ENCODE results near the gene MOB1A.

DNA sequence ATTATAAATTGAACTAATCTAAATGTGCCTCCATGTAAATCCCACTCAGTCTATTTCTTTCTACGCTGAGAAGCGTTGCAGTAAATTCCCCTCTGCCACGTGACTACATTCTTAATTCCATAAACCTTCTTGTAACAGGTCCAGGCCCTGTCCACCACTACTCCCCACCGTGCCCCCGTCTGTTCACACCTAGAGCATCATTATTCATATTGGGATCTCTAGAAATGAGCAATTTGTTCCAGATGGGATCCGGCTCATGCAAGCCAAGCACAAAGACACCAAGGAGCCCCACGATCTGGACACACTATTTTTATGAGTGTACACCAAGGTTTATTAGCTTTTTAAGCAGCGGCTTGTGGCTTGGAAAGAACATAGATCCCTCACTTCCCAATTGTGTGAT is 69.1 kb downstream of the MOB1A start:
- TF ChIP-seq, protein P1, sequence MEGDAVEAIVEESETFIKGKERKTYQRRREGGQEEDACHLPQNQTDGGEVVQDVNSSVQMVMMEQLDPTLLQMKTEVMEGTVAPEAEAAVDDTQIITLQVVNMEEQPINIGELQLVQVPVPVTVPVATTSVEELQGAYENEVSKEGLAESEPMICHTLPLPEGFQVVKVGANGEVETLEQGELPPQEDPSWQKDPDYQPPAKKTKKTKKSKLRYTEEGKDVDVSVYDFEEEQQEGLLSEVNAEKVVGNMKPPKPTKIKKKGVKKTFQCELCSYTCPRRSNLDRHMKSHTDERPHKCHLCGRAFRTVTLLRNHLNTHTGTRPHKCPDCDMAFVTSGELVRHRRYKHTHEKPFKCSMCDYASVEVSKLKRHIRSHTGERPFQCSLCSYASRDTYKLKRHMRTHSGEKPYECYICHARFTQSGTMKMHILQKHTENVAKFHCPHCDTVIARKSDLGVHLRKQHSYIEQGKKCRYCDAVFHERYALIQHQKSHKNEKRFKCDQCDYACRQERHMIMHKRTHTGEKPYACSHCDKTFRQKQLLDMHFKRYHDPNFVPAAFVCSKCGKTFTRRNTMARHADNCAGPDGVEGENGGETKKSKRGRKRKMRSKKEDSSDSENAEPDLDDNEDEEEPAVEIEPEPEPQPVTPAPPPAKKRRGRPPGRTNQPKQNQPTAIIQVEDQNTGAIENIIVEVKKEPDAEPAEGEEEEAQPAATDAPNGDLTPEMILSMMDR (IDR thresholded peaks at IDR 0.05; ENCODE audit: insufficient read depth, low read length) = no peak
- TF ChIP-seq POLR2AphosphoS5 (IDR thresholded peaks at IDR 0.05; ENCODE audit: low read depth) = no peak

Measured in HL-60 (cell line).